OCI-M2 (cell line): ENCODE results near the gene PPY.
A peak's percentile ranks its signal among the peaks of the same experiment; 100 is the strongest.
"Not testable (repeated sequence)": the region's sequence is repeated elsewhere in the genome, so short reads cannot be mapped to it uniquely, and the experiment has no call there.

ENCODE experiments used
- DNase-seq: peaks from one replicate; lab custom pipeline; 2025; ENCODE audit not compliant: unreplicated experiment; lab: John Stamatoyannopoulos, UW

PPY gene

DNA sequence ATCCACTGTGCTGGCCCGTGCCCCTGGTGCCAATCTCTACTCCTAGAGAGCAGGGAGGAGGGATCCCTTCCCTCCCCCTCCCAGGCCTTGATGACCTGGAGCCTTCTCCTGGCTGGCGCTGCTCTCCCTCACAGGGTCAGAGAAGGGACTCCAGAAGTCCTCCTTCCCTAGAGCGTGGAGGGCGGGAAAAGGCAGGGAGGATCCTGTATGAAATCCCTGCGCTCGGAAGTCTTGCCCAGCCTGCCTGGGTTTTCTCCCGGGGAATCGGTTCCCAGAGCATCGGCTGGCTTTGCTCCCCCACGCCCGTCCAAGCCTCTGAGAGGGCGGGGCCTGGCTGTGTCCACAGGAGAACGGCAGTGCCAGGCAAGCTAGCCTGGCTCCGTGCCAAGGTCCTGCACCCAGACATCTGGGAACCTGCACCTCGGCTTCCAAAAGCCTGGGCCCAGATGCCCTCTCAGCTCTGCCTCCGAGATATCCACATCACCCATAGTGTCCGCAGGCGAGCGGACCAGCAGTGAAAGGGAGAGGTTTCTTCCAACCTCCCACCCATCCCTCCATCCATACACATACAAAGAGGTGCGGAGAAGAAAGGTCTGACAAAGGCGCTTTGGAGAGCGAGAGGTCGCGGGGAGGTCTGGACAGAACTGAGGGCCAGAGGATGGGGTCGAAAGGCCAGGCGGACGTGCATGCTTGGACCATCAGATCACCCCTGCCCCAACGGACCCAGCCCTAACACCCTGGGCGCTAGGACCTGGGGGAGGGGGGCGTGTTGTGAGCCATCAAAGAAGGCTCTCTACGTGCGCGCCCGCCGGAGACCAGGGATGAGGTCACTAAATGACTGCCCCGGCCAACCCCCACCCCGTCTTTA, 36.1 kb downstream of the PPY start:
- no peak for DNase-seq

DNA sequence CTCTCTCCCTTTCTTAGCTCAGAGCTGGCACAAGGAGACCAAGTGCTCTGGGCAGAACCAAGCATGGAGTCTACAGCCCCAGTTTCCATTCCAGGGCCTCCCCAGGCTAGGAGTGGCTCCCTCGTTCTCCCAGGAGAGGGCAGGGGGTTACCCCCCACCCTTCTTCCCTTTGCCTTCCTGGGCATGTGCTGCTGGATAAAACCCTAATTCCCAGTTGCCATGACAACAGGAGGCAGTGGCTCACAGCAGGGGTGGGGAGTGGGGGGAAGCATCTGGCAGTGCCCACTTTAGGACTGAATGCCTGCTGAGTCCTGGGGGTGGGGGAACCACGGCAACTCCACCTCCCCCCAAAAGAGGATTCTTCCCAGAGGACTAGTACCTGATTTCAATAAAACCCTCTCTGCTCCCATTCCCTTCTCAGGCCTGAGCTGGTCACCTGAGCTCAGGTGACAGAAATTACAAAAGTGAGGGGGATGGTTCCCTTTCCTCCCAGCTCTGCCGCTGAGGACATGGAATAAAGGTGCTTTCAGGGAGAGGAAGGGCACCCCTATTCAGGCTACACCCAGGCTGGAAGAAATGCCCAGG, 36.8 kb downstream of the PPY start:
- no peak for DNase-seq

DNA sequence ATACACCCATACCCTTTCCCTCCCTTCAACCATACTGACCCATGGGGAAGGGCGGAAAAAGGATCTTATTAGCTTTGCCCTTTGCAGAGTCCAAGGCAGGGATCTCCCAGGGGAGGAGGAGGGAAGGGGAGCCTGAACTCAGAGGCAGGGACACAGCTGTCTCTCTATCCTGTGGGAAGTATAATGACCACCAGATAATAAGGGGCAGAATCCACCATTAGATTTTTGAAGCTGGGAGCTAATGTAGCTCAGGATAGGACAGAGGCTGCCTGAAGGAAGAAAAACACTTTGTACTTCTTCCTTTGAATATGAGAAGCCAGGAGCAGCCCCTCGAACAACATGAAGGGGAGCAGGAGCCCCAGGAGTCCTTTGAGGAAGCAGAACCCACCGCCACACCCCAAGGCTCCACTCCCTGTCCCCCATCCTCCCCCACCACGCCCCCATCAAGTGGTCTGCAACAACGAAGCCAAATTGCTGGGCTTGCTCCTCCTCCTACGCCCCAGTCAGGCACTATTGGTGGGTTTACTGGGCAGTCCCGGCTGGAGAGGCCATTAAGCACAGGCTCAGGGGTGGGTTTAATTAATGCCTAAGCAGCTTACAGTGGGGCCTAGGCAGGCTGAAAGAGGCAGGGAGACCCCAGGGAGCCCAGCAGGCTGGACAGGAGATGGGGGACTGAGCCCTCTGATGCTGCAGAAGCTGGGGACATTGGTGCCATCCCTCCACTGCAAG, 40.3 kb downstream of the PPY start:
- no peak for DNase-seq

- no peak for DNase-seq
These were observed 41.2 kb downstream of the PPY start for GRCh38 chr17:43900858-43901754.

DNA sequence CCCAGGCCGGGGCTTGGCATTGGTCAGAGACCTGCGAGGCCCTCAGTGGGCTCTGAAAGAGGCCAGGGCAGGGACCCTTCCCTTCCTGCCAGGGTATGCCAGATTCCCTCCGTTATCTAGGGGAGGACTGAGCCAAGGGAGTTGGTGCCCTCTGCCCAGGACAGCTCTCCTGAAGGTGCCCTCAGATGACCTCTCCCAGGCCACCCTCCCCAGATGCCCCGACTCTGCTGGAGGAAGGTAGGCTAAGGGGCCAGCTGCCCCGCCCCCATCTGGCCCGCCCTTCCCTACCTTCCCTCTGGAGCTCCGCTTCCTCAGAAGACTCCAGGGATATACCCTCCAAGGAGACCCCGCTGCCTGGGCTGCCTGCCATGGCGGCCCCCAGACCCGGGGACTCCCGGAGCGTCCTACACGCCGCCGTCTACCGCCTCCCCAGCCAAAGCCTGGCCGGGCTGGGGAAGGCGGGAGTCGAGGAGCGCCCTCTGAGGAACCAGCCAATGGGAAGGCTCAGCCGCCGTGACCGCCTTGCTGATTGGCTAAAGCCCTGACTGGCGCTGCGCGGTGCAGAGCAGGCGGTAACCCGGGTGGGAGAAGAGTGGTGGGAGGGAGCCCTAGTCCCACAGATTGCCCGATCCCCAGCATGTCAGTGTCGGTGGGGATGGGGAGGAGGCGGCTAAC, 42.0 kb downstream of the PPY start:
- DNase-seq = peak; percentile 13

- no peak for DNase-seq
These were observed 43.8 kb downstream of the PPY start for GRCh38 chr17:43898446-43898845.

DNA sequence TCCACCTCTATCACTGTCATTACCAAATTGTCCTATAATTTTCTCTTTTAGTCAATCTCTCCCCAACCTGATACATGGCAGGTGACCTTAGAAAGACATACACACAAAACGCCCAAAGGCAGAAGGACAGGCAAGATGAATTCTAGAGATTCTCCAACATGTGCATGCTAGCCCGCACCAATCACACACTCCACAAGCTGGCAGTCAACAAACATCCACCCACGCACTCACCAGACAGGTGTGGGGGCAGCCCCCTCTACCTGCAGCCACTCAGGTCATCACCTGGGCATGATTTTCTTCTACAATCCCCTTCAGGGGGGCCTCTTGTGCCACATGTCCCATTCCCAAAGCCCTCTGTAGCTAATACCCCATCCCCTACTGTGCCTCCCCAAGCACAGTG, 44.4 kb downstream of the PPY start:
- DNase-seq = no peak

- not testable (repeated sequence) for DNase-seq
These were observed 47.8 kb downstream of the PPY start for GRCh38 chr17:43894494-43894893.

DNA sequence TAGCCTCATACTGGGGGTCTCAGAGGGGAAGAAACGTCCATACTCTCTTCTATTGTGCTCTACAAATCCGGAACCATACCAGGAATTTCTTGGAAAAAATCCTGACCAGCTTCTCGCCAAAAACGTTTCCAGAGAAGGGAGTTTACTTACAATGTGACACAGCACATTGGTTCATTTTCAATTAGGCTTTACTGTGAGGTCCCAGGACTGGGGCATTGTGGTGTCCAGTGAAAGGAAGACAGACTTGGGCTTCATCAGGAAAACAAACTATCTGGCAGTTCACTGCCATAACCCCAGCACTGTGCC, 49.7 kb downstream of the PPY start:
- DNase-seq = no peak

DNA sequence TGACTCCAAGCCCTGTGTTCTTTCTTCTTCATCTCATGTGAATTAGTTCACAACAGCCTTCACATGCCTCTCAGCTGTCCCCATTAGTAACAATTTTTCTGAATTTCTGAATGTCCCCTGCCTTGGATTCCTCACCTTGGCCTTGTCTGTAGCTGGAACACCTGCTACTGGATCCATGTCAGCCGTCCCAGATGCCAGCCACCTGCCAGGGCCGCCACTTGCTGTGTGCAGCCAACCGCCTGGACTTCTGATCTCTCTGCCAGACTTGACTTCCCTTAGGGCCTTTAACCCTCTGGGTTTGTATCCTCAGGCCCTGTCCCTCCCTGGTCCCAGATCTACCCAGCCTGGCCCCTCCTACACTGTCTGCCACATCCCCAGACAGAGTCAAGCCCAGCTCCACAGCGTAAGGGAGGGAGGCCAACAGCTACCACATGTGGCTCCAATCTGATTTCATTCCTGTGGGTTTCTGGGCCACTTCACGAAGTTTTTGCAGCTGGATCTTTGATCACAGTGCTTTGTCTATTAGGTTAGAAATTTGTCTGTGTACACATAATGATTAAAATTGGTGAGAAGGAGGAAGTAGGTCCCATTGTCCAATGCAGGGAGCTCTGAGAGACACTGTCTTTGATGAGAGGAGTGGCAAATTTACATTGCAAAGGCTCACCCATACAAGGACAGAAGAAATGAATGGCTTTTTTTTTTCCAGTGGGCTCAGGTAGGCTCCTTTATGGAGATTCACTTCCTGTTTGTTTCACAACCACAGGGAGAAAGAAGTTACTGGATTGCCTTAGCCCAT, 50.2 kb downstream of the PPY start:
- DNase-seq = no peak
